Heart left ventricle (tissue), 16 donors: ENCODE data around the gene PHLPP1. TPM values are rescaled to one million over a fixed set of nuclear protein-coding genes. Genes with fewer than 3 reads are reported as not detected.
"Not testable (repeated sequence)": the region's sequence is repeated elsewhere in the genome, so short reads cannot be mapped to it uniquely, and the experiment has no call there.

Source experiments
- ATAC-seq, 4 donors: fragments of 200-7000 bp; cut with Tn5 transposase; one replicate each; pipeline ENCODE4 v1.9.1; 2020 to 2022; ENCODE audit warnings: moderate library complexity in 4 of 4, mild to moderate bottlenecking in 3 of 4, moderate number of reproducible peaks in 1 of 4
- DNase-seq, 5 donors: peaks; one replicate each; pipeline ENCODE4 v3.0.0-alpha.2; 2020
- H3K27ac ChIP-seq, 12 donors: fragments of 200-600 bp; sonication (generic) in 4 of 12; one replicate each; pipeline versions ENCODE4 v1.5.0 to v1.8.0; 2016 to 2022; ENCODE audit warnings: mild to moderate bottlenecking in 2 of 12
- H3K27me3 ChIP-seq, 9 donors: fragments of 200-600 bp; sonication (generic) in 2 of 9; one replicate each; pipeline versions ENCODE4 v1.5.1 to v1.8.0; 2016 to 2022; ENCODE audit warnings: mild to moderate bottlenecking in 3 of 9
- H3K36me3 ChIP-seq, 9 donors: fragments of 200-600 bp; sonication (generic) in 2 of 9; one replicate each; pipeline versions ENCODE4 v1.5.0 to v1.8.0; 2018 to 2022; ENCODE audit warnings: mild to moderate bottlenecking in 2 of 9
- H3K4me1 ChIP-seq, 12 donors: fragments of 200-600 bp; sonication (generic) in 4 of 12; one replicate each; pipeline versions ENCODE4 v1.5.0 to v1.8.0; 2016 to 2022; ENCODE audit warnings: mild to moderate bottlenecking in 3 of 12
- H3K4me3 ChIP-seq, 12 donors: fragments of 200-600 bp; sonication (generic) in 4 of 12; one replicate each; pipeline versions ENCODE4 v1.5.0 to v1.8.0; 2017 to 2022; ENCODE audit warnings: mild to moderate bottlenecking in 9 of 12, moderate library complexity in 4 of 12
- H3K9me3 ChIP-seq, 12 donors: fragments of 200-600 bp; sonication (generic) in 4 of 12; one replicate each; pipeline versions ENCODE4 v1.5.0 to v1.8.0; 2016 to 2022; ENCODE audit warnings: mild to moderate bottlenecking in 1 of 12
- POLR2A ChIP-seq, 2 donors: fragments of 450-650 bp; IDR thresholded peaks; one replicate each; pipeline ENCODE4 v1.6.1; 2017; ENCODE audit warnings: antibody characterized with exemption in 2 of 2, mild to moderate bottlenecking in 2 of 2, moderate library complexity in 2 of 2
- WGBS, 4 donors: extraction: QIAGEN DNeasy Blood & Tissue Kit in 2 of 4; methylation state at CpG; one replicate each; pipeline versions ENCODE4 v1.1.5 to v1.1.7; 2013 to 2018; 5-methylcytosine and 5-hydroxymethylcytosine counted together
- intact Hi-C, 10 donors: fragments of 100-400 bp; cut with DNase I; formaldehyde crosslinking; loops; one replicate each; pipeline versions ENCODE4 v1.11.1 to v1.14.2; 2022
- polyA plus RNA-seq, 2 donors: library from polyadenylated mRNA; stranded (reverse); fragments of 200-250 nt; gene quantifications; one replicate each; pipeline ENCODE4 v1.2.3, GENCODE V29; 2013
- total RNA-seq, 9 donors: library from RNA; depleted of rRNA in 2 of 9; stranded (reverse); fragments of >200 nt in 2 of 9; fragmentation: NEBNext Ultra II Directional in 3 of 9; extraction: Animal tissue kit (Norgen Biotek cat#: 25700) in 3 of 9; gene quantifications; one replicate each; pipeline versions ENCODE4 v1.1.0 to v1.2.4, GENCODE V29; 2016 to 2023
- TF ChIP-seq, protein P1 (sequence below), 12 donors: fragments of 200-600 bp; sonication (generic) in 4 of 12; IDR thresholded peaks; one replicate each; pipeline versions ENCODE4 v1.5.0 to v1.8.0; 2018 to 2022; ENCODE audit warnings: antibody characterized with exemption in 12 of 12, mild to moderate bottlenecking in 5 of 12
- donor health status: ischemic (EF 13 %, LVEDD 7.1; RV severe dilation, severe dysfunction).
- donor health status: healthy with polysubstance abuse.
- donor health status: DM: no; HTN: yes; CAD: no.
- donor health status: DM: no; HTN: no; CAD: no.
- donor health status: ischemic (EF 25% LVEDD 6.9; RV normal size, moderate dysfunction).
- donor health status: ischemic (EF 25% LVEDD 5.7; RV mildly dilated, moderate dysfunction).
- donor health status: healthy.
- donor health status: DM: yes; HTN: yes; CAD: no.
- donor health status: ischemic (EF 35%, LVEDD 5.7; RV mildly dilated, moderate dysfunction).
- donor health status: nonischemic (EF 11% LVEDD 7.7; RV severe dilation, severe dysfunction).
- donor health status: DM: yes; HTN: yes; CAD: no.
- donor health status: PGD.
- donor health status: ischemic (EF 29% LVEDD 5.4; RV normal size, mild dysfunction).
- donor health status: nonischemic (EF 23%, LVEDD 6.1; RV moderate dilation, normal function).

The PHLPP1 gene
- total and polyA plus RNA-seq, 11 donors = 1.7 to 11.1 (median 6.2) TPM

DNA sequence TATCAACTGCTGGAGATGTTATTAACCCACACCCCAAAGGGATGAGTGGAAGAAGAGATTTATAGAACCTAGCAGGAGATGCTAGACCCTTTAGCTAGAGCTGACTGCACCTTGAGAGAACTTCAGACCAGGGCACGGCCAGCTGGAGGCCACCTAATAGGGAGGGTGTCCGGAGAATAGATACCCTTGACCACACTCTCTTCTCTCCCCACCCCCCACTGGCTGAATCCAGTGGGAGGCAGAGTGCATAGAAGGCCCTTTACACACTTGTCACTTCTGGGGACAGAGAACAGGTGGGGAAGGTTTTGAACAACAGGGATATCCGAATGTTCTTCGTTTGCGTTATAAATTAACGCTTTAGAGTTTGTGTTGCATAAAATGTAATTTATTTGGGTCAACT is 84.6 kb downstream of the PHLPP1 start:
- peaks cover 0 to 21% (median 2%) of the 10 kb centered on the region in 12 donors for H3K4me1 ChIP-seq
- no peak for ATAC-seq
- intact Hi-C loops = loop anchor here in 6 of 10 donors (5.0 to 10.0 kb wide), 3 partner anchors 75 to 85 kb away; partner anchors contain the start of gene PHLPP1 (in 3 of the 6)
- no peak overlapping the region for H3K27ac ChIP-seq
- no peak overlapping the region for H3K4me3 ChIP-seq
- TF ChIP-seq, protein P1, sequence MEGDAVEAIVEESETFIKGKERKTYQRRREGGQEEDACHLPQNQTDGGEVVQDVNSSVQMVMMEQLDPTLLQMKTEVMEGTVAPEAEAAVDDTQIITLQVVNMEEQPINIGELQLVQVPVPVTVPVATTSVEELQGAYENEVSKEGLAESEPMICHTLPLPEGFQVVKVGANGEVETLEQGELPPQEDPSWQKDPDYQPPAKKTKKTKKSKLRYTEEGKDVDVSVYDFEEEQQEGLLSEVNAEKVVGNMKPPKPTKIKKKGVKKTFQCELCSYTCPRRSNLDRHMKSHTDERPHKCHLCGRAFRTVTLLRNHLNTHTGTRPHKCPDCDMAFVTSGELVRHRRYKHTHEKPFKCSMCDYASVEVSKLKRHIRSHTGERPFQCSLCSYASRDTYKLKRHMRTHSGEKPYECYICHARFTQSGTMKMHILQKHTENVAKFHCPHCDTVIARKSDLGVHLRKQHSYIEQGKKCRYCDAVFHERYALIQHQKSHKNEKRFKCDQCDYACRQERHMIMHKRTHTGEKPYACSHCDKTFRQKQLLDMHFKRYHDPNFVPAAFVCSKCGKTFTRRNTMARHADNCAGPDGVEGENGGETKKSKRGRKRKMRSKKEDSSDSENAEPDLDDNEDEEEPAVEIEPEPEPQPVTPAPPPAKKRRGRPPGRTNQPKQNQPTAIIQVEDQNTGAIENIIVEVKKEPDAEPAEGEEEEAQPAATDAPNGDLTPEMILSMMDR (IDR thresholded peaks at IDR 0.05) = no peak
- TF ChIP-seq POLR2A (IDR thresholded peaks at IDR 0.05) = no peak
- no peak for DNase-seq
- H3K36me3 ChIP-seq = no peaks in the 10 kb centered on the region
- WGBS, 4 donors = 85 to 93% (median 87%) methylated on average over 6 of the region's 6 CpGs
- no peaks in the 10 kb centered on the region for H3K27me3 ChIP-seq
- H3K9me3 ChIP-seq = no peaks in the 10 kb centered on the region

DNA sequence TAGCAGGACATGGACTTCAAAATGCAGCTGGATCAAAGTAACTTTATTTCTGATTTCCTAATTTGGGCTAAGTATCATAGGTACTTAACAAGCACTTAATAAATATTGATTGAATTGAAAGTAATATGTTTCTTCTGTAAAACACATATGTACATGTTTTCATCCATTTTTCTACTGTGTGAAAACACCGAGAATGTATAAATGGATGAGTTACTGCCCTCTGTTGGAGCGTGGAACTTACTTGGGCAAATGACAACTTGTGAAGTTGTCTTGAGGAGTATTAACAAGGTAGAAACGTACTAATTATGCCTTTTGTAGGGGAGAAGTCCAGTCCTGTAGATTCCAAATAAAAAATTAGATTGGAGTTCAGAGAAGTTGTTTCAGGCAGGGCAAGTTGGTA is 87.2 kb downstream of the PHLPP1 start:
- no peak for ATAC-seq
- no peak for TF ChIP-seq POLR2A (IDR thresholded peaks at IDR 0.05)
- TF ChIP-seq, protein P1 (IDR thresholded peaks at IDR 0.05) = peak in 8 of 12 donors; percentile 12 to 40 (median 18)
- Histone ChIP-seq H3K4me3 (no peak overlapping the region), H3K36me3 (no peaks in the 10 kb centered on the region), H3K4me1 (peaks cover 0 to 13% (median 0%) of the 10 kb centered on the region in 12 donors), H3K9me3 (no peaks in the 10 kb centered on the region), H3K27me3 (no peaks in the 10 kb centered on the region), H3K27ac (no peak overlapping the region)
- no peak for DNase-seq
- intact Hi-C loops = loop anchor here in 3 of 10 donors (5.0 to 10.0 kb wide), 3 partner anchors 78 to 88 kb away; partner anchors contain the start of gene PHLPP1 (in 2 of the 3)
- 75 to 83% (median 78%) methylated on average over 3 of the region's 3 CpGs for WGBS, 4 donors

DNA sequence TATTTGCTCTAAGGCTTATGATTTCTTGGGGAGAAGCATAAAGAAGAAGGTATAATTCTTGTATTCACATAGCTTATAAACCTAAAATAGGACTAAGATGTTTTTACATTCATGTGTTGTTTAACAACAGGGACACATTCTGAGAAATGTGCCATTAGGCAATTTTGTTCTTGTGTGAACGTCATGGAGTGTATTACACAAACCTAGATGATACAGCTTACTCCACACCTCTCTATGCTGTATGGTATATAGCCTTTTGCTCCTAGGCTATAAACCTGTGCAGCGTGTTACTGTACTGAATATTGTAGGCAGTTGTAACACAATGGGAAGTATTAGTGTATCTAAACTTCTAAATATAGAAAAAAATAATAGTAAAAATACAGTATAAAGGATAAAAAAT is 92.1 kb downstream of the PHLPP1 start:
- Histone ChIP-seq H3K27me3 (no peaks in the 10 kb centered on the region), H3K4me1 (peaks cover 0 to 3% (median 0%) of the 10 kb centered on the region in 12 donors), H3K27ac (no peak overlapping the region), H3K9me3 (no peaks in the 10 kb centered on the region), H3K4me3 (no peak overlapping the region), H3K36me3 (no peaks in the 10 kb centered on the region)
- no peak for ATAC-seq
- 92 to 96% (median 94%) methylated on average over 2 of the region's 2 CpGs for WGBS, 4 donors
- intact Hi-C loops = loop anchor here in 2 of 10 donors (10.0 kb wide), 2 partner anchors 83 to 93 kb away; partner anchors contain the start of gene PHLPP1 (in 1 of the 2)
- TF ChIP-seq, protein P1 (IDR thresholded peaks at IDR 0.05) = no peak
- TF ChIP-seq POLR2A (IDR thresholded peaks at IDR 0.05) = no peak
- DNase-seq = no peak

DNA sequence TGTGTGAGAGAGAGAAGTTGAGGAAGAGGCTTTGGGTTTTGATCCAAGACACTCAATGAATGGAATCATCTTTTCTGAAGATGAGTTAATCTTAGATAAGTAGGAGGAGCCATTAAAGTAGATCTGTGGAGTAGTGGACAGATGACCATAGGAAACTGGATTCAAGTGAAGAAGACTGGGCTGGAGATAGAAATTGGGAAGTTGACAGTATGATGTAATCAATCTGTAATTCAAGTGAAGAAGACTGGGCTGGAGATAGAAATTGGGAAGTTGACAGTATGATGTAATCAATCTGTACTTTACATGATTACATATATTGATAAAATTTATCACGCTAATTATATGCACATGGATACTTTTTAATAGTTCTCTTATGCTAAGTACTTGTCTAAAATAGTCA is 92.8 kb downstream of the PHLPP1 start:
- H3K27ac ChIP-seq = no peak overlapping the region
- H3K36me3 ChIP-seq = no peaks in the 10 kb centered on the region
- no peak for TF ChIP-seq POLR2A (IDR thresholded peaks at IDR 0.05)
- TF ChIP-seq, protein P1 (IDR thresholded peaks at IDR 0.05) = no peak
- no peak overlapping the region for H3K4me3 ChIP-seq
- no peak for ATAC-seq
- DNase-seq = no peak
- intact Hi-C loops = loop anchor here in 2 of 10 donors (10.0 kb wide), 2 partner anchors 83 to 93 kb away; partner anchors contain the start of gene PHLPP1 (in 1 of the 2)
- H3K9me3 ChIP-seq = no peaks in the 10 kb centered on the region
- peaks cover 0 to 3% (median 0%) of the 10 kb centered on the region in 12 donors for H3K4me1 ChIP-seq
- H3K27me3 ChIP-seq = no peaks in the 10 kb centered on the region
- WGBS, 4 donors = 90 to 93% (median 93%) methylated on average over 1 of the region's 1 CpG

DNA sequence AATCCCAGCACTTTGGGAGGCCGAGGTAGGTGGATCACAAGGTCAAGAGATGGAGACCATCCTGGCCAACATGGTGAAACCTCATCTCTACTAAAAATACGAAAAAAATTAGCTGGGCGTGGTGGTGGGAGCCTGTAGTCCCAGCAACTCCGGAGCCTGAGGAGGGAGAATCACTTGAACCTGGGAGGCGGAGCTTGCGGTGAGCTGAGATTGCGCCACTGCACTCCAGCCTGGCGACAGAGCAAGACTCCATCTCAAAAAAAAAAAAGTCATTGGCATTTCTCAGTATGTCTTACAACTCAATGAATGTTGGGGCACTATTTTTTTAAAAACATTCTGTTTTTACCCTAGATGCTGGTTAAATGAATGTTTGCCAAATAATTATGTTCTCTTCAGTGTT is 94.1 kb downstream of the PHLPP1 start:
- H3K4me1 ChIP-seq = peaks cover 0 to 10% (median 5%) of the 10 kb centered on the region in 12 donors
- intact Hi-C loops = loop anchor here in 2 of 10 donors (10.0 kb wide), 2 partner anchors 85 to 95 kb away; partner anchors contain the start of gene PHLPP1 (in 1 of the 2)
- not testable (repeated sequence) for ATAC-seq, DNase-seq, H3K36me3 ChIP-seq, H3K4me3 ChIP-seq, H3K9me3 ChIP-seq, H3K27me3 ChIP-seq, H3K27ac ChIP-seq
- 97% methylated on average over 8 of the region's 8 CpGs for WGBS, 4 donors
